Activated T-cell treated with anti-CD3 and anti-CD28 coated beads for 48 hours (primary cell): ENCODE data around the gene KLHL17.
A peak's percentile ranks its signal among the peaks of the same experiment; 100 is the strongest.

Experiments used
- DNase-seq: peaks from one replicate; pipeline ENCODE4 v3.0.0-alpha.2; 2020; ENCODE audit warnings: low read depth

Gene KLHL17

DNA sequence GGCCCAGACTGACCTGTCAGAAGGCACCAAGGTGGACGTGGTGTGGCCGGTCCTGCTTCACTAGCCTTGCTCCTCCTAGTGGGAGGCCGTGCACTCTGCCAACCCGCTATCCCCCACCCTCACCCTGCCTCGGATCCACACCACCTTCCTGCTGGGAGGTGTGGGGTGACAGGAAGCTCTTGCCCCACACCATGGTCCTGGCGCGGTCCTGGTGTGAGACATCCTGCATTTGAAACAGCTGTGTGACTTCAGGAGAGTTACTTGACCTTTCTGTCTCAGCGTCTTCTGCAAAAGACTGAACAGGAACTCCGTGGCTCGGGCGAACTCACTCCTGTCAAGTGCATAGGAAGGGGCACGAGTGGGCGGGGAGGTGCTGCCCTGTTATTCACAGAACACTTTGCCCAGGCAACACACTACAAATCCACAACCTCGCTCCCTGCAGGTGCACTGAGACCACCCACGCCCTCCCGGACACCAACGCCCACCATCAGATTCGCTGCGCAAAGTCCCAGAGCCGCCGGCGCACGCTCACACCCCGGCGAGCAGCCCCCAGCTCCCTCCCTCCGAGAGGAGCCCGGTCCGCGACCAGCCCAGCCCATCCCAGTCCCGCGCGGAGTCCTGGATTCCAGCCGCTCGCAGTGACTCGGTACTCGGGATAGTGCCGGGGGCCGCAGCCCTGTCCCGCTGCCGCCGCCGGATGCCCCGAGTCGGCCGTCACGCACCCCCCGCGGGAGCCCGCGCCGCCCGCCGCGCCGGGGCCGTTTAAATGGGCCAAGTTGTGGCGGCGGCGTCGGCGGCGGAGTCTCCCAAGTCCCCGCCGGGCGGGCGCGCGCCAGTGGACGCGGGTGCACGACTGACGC is 37.0 kb upstream of the KLHL17 start, which contains the start of gene SAMD11:
Gene SAMD11, plus strand, starts transcription at position 793 of the 860 bp plus-strand sequence. CDS start 509 bp downstream, outside the sequence.
- peak; percentile 51 for DNase-seq

DNA sequence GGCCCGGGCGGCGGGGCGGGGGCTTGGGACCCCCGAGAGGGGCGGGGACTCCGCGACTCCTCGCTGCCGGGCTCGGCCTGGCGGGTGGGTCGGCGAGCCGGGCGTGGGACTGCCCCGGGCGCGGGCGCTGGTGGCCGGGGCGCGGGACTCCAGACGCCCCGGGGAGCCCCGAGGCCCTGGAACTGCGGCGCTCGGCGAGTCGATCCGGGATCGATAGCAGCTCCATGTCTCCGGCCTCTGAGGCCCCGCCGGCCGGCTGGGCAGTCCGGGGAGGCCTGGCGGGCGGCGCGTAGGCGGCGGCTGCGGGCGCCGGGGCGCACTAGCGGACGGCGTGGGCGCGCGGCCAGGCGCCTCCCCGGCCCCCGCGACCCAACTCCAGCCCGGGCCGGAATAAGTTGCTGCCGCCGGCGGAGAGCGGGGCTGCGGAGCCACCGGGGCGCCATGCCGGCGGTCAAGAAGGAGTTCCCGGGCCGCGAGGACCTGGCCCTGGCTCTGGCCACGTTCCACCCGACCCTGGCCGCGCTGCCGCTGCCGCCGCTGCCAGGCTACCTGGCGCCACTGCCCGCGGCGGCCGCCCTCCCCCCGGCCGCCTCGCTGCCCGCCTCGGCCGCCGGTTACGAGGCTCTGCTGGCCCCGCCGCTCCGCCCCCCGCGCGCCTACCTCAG is 36.3 kb upstream of the KLHL17 start:
- DNase-seq, result no peak

- DNase-seq, result no peak
Measured at GRCh38 chr1:924656-925560, 35.5 kb upstream of the KLHL17 start.

DNA sequence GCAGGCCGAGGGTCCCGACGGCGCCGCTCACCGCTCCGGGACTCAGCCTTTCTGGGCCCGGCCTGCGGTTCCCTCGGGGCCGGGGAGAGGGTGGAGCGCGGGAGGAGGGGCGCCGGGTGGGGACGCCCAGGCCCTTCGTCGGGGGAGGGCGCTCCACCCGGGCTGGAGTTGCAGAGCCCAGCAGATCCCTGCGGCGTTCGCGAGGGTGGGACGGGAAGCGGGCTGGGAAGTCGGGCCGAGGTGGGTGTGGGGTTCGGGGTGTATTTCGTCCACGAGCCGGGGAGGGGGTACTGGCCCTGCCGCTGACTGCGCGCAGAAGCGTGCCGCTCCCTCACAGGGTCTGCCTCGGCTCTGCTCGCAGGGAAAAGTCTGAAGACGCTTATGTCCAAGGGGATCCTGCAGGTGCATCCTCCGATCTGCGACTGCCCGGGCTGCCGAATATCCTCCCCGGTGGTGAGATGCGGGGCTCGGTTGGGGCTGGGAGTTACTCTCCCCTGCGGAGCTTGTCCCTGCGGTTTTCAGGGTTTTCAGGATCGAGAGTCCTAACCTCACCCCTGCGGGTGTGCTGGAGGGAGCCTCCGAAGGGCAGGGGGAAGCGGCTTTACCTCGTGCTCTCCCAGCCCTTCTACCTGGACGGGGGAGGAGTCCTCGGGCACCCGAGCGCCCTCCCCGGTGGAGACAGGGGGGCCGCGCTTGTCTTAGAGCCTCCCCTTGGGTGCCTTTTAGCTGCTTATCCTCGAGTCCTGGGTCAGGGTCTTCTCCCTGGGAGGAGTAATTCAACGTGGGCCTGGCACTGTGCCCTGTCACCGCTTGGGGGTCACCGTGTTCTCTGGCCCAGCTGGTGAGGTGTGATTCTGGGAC is 34.6 kb upstream of the KLHL17 start:
- no peak for DNase-seq

- DNase-seq, result no peak
Measured at GRCh38 chr1:927234-927633, 33.1 kb upstream of the KLHL17 start.

- no peak for DNase-seq
Measured at GRCh38 chr1:927748-928147, 32.6 kb upstream of the KLHL17 start.

- no peak for DNase-seq
Measured at GRCh38 chr1:928825-929661, 31.3 kb upstream of the KLHL17 start.

GRCh38 chr1:929712-930632 is 30.4 kb upstream of the KLHL17 start:
- no peak for DNase-seq

GRCh38 chr1:930633-931138 is 29.7 kb upstream of the KLHL17 start:
- no peak for DNase-seq

- DNase-seq, result no peak
Measured at GRCh38 chr1:931380-932172, 28.8 kb upstream of the KLHL17 start.

GRCh38 chr1:932173-932510 is 28.2 kb upstream of the KLHL17 start:
- DNase-seq, result no peak

- DNase-seq, result no peak
Measured at GRCh38 chr1:932776-933602, 27.4 kb upstream of the KLHL17 start.

DNA sequence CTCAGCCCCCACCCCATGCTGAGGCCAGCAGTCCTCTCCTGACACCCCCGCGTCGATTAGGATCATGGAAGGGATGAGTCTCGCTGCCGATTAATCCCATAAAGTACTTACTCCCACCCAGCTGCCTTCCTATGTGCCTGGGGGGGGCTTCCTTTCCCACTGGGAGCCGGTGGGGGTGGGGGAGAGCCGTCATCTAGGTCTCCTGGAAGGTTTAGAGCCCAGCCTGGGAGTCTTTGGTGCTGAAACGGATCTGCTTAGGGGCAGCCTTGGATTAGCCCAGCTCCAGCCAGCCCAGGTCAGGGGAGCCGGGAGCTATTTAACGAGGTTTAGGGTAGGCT is 26.8 kb upstream of the KLHL17 start:
- no peak for DNase-seq

- DNase-seq, result no peak
Measured at GRCh38 chr1:934991-935750, 25.2 kb upstream of the KLHL17 start.

GRCh38 chr1:935751-936231 is 24.6 kb upstream of the KLHL17 start:
- no peak for DNase-seq

GRCh38 chr1:936348-937264 is 23.8 kb upstream of the KLHL17 start:
- no peak for DNase-seq
